ENCODE measurements around the gene ARMC6. TPM values are rescaled to one million over a fixed set of nuclear protein-coding genes. Genes with fewer than 3 reads are reported as not detected.

ARMC6 gene
- total and polyA plus RNA-seq, 2 of the 13 experiments (the other 11 are each of a cell fraction or from before 2014, with no cell fraction given) = 16.2 to 36.8 TPM

DNA sequence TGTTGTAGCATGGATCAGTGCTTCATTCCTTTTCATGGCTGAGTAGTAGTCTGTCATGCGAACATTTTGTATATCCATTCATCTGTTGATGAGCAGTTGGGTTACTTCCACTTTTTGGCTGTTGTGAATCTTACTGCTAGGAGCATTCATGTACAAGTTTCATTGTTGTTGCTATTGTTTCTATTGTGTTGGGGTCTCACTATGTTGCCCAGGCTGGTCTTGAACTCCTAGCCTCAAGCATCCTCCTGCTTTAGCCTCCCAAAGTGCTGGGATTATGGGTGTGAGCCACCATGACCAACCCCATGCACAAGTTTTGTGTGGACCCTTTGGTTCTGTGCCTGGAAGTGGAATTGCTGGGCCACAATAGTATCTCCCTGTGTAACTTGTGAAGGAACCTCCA, 46.2 kb downstream of the ARMC6 start (continued):
- TF ChIP-seq, protein P1, sequence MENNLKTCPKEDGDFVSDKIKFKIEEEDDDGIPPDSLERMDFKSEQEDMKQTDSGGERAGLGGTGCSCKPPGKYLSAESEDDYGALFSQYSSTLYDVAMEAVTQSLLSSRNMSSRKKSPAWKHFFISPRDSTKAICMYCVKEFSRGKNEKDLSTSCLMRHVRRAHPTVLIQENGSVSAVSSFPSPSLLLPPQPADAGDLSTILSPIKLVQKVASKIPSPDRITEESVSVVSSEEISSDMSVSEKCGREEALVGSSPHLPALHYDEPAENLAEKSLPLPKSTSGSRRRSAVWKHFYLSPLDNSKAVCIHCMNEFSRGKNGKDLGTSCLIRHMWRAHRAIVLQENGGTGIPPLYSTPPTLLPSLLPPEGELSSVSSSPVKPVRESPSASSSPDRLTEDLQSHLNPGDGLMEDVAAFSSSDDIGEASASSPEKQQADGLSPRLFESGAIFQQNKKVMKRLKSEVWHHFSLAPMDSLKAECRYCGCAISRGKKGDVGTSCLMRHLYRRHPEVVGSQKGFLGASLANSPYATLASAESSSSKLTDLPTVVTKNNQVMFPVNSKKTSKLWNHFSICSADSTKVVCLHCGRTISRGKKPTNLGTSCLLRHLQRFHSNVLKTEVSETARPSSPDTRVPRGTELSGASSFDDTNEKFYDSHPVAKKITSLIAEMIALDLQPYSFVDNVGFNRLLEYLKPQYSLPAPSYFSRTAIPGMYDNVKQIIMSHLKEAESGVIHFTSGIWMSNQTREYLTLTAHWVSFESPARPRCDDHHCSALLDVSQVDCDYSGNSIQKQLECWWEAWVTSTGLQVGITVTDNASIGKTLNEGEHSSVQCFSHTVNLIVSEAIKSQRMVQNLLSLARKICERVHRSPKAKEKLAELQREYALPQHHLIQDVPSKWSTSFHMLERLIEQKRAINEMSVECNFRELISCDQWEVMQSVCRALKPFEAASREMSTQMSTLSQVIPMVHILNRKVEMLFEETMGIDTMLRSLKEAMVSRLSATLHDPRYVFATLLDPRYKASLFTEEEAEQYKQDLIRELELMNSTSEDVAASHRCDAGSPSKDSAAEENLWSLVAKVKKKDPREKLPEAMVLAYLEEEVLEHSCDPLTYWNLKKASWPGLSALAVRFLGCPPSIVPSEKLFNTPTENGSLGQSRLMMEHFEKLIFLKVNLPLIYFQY (CRISPR knock-in tag; IDR thresholded peaks at IDR 0.05; ENCODE audit: borderline replicate concordance) = no peak
- TF ChIP-seq, protein P2, sequence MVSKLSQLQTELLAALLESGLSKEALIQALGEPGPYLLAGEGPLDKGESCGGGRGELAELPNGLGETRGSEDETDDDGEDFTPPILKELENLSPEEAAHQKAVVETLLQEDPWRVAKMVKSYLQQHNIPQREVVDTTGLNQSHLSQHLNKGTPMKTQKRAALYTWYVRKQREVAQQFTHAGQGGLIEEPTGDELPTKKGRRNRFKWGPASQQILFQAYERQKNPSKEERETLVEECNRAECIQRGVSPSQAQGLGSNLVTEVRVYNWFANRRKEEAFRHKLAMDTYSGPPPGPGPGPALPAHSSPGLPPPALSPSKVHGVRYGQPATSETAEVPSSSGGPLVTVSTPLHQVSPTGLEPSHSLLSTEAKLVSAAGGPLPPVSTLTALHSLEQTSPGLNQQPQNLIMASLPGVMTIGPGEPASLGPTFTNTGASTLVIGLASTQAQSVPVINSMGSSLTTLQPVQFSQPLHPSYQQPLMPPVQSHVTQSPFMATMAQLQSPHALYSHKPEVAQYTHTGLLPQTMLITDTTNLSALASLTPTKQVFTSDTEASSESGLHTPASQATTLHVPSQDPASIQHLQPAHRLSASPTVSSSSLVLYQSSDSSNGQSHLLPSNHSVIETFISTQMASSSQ (IDR thresholded peaks at IDR 0.05; ENCODE audit: low read depth) = no peak
- TF ChIP-seq, protein P2 (CRISPR knock-in tag; IDR thresholded peaks at IDR 0.05; ENCODE audit: borderline replicate concordance) = no peak
- TF ChIP-seq HOXA3 (CRISPR knock-in tag; IDR thresholded peaks at IDR 0.05) (no peak), ZKSCAN8 (CRISPR knock-in tag; IDR thresholded peaks at IDR 0.05; ENCODE audit: borderline replicate concordance) (no peak)
- TF ChIP-seq, protein P3, sequence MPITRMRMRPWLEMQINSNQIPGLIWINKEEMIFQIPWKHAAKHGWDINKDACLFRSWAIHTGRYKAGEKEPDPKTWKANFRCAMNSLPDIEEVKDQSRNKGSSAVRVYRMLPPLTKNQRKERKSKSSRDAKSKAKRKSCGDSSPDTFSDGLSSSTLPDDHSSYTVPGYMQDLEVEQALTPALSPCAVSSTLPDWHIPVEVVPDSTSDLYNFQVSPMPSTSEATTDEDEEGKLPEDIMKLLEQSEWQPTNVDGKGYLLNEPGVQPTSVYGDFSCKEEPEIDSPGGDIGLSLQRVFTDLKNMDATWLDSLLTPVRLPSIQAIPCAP (CRISPR knock-in tag; IDR thresholded peaks at IDR 0.05; ENCODE audit: low read depth) = no peak

Data from HepG2 (cell line).